GM15510 (cell line): Measurements from ENCODE around the gene GTF2IRD1.

Source experiments
- POLR2A ChIP-seq: IDR thresholded peaks from 3 replicates; pipeline ENCODE4 v1.6.1; 2011; ENCODE audit warnings: borderline replicate concordance; ENCODE audit not compliant: insufficient read length; ENCODE audit errors: extremely low read depth

GTF2IRD1 gene

GRCh38 chr7:74481458-74482196 lies 27.9 kb downstream of the GTF2IRD1 start:
- TF ChIP-seq POLR2A, result no peak

GRCh38 chr7:74482197-74482467 lies 28.4 kb downstream of the GTF2IRD1 start:
- no peak for TF ChIP-seq POLR2A

DNA sequence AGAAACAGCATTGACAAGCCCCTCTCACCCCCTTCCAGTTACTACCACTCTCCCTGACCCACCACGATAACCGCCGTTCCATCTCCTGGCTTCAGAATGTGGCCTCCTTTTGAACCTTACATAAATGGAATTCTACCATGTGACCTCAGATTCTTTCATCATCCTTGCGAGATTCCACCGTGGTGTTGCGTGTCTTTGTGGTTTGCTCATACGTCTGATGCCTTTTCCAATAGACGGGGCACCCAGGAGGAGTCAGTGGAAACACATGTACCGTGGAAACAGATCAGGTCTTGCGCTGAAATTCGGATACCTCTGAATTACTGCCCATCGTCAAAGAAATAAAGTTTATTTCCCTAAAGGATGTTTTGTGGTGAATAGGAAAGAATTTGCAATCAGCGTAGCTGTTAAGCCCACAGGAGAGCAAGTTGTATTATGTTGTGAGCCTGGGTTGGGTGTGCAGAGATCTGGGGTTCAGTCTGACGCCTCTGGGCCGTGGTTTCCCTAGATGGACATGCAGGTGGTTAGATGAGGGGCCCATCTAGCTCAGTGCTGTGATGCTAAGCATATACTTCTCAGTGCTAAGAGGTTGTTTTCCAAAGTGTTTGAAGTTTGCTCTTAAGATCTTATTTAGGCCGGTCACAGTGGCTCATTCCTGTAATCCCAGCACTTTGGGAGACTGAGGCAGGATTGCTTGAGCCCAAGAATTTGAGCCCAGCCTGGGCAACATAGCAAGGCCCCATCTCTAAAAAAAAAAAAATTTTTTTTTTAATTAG lies 29.1 kb downstream of the GTF2IRD1 start:
- no peak for TF ChIP-seq POLR2A

- no peak for TF ChIP-seq POLR2A
Observed at GRCh38 chr7:74483402-74484336, 30.0 kb downstream of the GTF2IRD1 start.

DNA sequence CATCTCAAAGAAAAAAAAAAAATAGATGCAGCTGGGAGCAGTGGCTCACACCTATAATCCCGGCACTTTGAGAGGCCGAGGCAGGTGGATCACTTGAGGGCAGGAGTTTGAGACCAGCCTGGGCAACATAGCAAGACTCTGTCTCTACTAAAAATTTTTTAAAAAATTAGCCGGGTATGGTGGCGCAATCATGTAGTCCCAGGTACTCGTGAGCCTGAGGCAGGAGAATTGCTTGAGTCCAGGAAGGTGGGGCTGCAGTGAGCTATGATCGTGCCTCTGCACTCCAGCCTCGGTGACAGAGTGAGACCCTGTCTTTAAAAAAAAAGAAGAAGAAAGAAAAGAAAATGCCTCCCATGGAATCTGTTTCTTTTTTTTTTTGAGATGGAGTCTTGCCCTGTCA lies 31.9 kb downstream of the GTF2IRD1 start:
- TF ChIP-seq POLR2A, result no peak

DNA sequence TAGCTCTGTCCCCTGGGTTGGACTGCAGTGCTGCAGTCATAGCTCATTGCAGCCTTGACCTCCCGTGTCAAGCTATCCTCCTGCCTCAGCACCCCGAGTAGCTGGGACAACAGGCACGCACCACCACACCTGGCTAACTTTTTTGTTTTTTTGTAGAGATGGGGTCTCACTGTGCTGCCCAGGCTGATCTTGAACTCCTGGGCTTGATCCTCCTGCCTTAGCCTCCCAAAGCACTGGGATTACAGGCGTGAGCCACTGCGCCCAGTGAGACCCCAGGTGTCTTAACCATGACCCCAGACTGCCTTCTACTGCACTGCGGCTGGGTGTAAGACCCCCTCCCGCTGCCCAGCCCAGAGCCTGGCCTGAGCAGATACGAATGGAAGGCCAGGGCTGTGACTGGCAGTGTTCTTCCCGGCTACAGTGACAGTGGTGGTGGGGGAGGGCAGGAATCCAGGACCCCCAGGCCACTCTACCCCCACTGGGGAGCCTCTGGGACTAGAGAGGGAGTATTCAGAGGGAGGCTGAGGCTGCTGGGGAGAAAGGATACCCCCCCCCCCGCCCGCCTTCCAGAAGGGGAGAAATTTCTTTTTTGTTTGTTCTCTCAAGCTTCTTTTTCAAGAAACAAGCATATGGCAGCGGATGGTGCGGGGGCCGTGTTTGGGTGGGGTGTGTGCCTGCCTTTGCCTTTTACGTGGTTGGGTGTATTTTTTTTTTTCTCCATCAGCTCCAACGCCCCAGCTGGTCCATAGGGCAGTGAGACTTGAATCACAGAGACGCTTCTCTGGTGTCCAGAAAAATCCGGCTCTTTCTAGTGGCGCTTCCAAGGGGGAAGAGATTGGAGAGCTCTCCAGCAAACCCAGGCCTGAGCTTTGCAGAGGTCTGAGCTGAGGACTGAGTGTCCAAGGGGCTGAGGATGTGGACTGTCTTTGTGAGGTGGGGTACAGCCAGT lies 36.6 kb downstream of the GTF2IRD1 start:
- no peak for TF ChIP-seq POLR2A

DNA sequence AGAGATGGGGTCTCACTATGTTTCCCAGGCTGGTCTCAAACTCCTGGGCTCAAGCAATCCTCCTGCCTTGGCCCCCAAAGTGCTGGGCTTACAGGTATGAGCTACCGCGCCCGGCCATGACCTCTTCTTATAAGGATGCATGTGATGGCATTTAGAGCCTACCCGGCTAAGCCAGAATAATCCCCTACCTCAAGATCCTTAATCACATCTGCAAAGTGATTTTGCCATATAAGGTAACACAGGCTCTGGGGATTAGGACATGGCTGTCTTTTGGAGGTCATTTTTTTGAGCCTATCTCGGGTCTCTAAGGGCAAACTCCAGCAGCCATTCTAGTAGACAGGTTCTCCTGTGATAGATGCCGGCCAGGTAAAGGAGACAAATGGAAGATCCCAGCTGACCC lies 39.6 kb downstream of the GTF2IRD1 start:
- TF ChIP-seq POLR2A, result no peak

GRCh38 chr7:74494076-74494548 lies 40.4 kb downstream of the GTF2IRD1 start:
- no peak for TF ChIP-seq POLR2A

GRCh38 chr7:74495112-74496086 lies 41.7 kb downstream of the GTF2IRD1 start:
- no peak for TF ChIP-seq POLR2A

DNA sequence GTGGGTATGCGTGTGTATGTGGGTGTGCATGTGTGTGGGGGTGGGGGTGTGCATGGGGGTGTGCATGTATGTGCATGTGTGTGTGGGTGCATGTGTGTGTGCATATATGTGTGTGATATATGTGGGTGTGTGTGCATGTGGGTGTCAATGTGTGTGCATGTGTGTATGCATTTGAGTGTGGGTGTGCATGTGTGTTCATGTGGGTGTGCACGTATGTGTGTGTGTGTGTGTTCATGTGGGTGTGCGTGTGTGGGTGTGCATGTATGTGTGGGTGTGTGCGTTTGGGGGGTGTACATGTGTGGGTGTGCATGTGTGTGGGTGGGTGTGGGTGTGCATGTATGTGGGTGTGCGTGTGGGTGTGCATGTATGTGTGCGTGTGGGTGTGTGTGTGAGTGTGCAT lies 42.6 kb downstream of the GTF2IRD1 start:
- no peak for TF ChIP-seq POLR2A

DNA sequence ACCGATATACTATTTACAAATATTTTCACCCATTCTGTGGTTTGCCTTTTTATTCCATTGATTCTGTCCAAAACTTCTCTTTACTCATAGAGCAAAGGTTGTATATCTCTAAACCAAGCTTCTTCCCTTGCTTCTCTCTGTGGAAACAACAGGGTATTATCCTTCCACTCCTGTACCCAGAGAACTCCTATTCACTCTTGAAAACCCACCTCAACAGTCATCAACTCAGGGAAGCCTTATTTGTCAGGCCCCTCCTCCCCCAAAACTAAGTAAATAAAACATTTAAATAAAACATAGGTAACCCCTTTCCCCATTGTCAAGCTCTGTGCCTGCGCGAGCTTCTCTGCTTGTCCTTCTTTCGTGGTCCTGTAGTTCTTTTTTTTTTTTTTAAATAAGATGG lies 44.6 kb downstream of the GTF2IRD1 start:
- TF ChIP-seq POLR2A, result no peak

GRCh38 chr7:74498996-74499834 lies 45.5 kb downstream of the GTF2IRD1 start:
- no peak for TF ChIP-seq POLR2A

DNA sequence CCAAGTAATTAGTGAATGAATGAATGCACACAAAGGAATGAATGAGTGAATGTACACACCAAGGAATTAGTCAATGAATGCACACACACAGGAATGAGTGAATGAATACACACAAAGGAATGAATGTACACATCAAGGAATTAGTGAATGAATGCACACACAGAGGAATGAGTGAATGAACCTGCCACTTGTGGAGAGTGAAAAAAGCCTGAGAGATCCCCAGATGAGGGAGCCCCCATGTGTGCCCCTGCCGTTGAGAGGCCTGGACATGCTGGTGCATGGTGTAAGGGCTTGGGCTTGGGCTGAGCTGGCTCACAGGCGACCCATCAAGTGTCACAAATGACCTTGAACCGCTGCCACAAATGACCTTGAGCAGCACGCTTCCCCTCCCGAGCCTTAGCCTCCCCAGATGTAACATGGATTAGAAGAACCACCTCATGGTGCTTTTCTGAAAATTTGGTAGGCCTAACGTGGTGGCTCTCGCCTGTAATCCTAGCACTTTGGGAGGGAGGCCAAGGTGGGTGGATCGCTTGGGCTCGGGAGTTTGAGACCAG lies 46.2 kb downstream of the GTF2IRD1 start:
- TF ChIP-seq POLR2A, result no peak
